ENCODE data around the gene NSL1. TPM values are rescaled to one million over a fixed set of nuclear protein-coding genes. Genes with fewer than 3 reads are reported as not detected.
A peak's percentile ranks its signal among the peaks of the same experiment; 100 is the strongest.
"Not testable (repeated sequence)": the region's sequence is repeated elsewhere in the genome, so short reads cannot be mapped to it uniquely, and the experiment has no call there.

Gene NSL1
- total RNA-seq, 1 experiment from 2014 or later = 45.6 TPM

- POLR2A ChIA-PET = no interaction called here
- peaks cover 9% of the 10 kb centered on the region for H3K4me1 ChIP-seq
- H3K4me3 Mint-ChIP-seq (ENCODE audit: unreplicated experiment) = no peak overlapping the region
- DNase-seq = no peak
- TF ChIP-seq CTCF (IDR thresholded peaks at IDR 0.05; ENCODE audit: insufficient read depth in 1 of 2, low read depth in 1 of 2, low read length in 1 of 2, severe bottlenecking in 1 of 2, unreplicated experiment in 1 of 2) = no peak
- no peaks in the 10 kb centered on the region for H3K27me3 ChIP-seq (replicated peaks; ENCODE audit: control insufficient read depth, insufficient read depth, low read length)
- intact Hi-C loops (cut with micrococcal nuclease; ENCODE audit: unreplicated experiment) = no loop called here
- H3K4me1 Mint-ChIP-seq (ENCODE audit: low read depth, unreplicated experiment) = peaks cover 22% of the 10 kb centered on the region
- no peaks in the 10 kb centered on the region for H3K27me3 Mint-ChIP-seq (ENCODE audit: insufficient read depth, unreplicated experiment)
- CTCF ChIA-PET = no interaction called here
- no peak overlapping the region for H3K4me3 ChIP-seq (ENCODE audit: low read depth, low read length)
- H3K9me3 Mint-ChIP-seq (ENCODE audit: unreplicated experiment) = peaks cover 7% of the 10 kb centered on the region
- peaks cover 21% of the 10 kb centered on the region for H3K36me3 Mint-ChIP-seq (ENCODE audit: insufficient read depth, unreplicated experiment)
- no peaks in the 10 kb centered on the region for H3K9me3 ChIP-seq
- H3K36me3 ChIP-seq (ENCODE audit: control insufficient read depth, insufficient read depth, low read length) = no peaks in the 10 kb centered on the region
- no TSS peak for BruUV-seq (replicated peaks)
- no peak overlapping the region for H3K27ac Mint-ChIP-seq (ENCODE audit: unreplicated experiment)
These were observed 64.0 kb downstream of the NSL1 start for GRCh38 chr1:212727386-212728181.

- Mint-ChIP-seq H3K4me1 (ENCODE audit: low read depth, unreplicated experiment) (peaks cover 28% of the 10 kb centered on the region), H3K36me3 (ENCODE audit: insufficient read depth, unreplicated experiment) (peaks cover 21% of the 10 kb centered on the region)
- H3K4me1 ChIP-seq = peaks cover 24% of the 10 kb centered on the region
- H3K27me3 ChIP-seq (replicated peaks; ENCODE audit: control insufficient read depth, insufficient read depth, low read length); H3K27me3 Mint-ChIP-seq (ENCODE audit: insufficient read depth, unreplicated experiment); H3K9me3 ChIP-seq; POLR2A ChIA-PET; H3K36me3 ChIP-seq (ENCODE audit: control insufficient read depth, insufficient read depth, low read length); DNase-seq; BruUV-seq (replicated peaks); H3K27ac Mint-ChIP-seq (ENCODE audit: unreplicated experiment); H3K4me3 ChIP-seq (ENCODE audit: low read depth, low read length); H3K9me3 Mint-ChIP-seq (ENCODE audit: unreplicated experiment); CTCF ChIA-PET; H3K4me3 Mint-ChIP-seq (ENCODE audit: unreplicated experiment); intact Hi-C loops (cut with micrococcal nuclease; ENCODE audit: unreplicated experiment): not testable (repeated sequence)
These were observed 66.9 kb downstream of the NSL1 start for GRCh38 chr1:212724679-212725078.

- no peak for DNase-seq
- peaks cover 15% of the 10 kb centered on the region for H3K4me1 Mint-ChIP-seq (ENCODE audit: low read depth, unreplicated experiment)
- Histone ChIP-seq H3K27me3 (replicated peaks; ENCODE audit: control insufficient read depth, insufficient read depth, low read length) (no peaks in the 10 kb centered on the region), H3K9me3 (no peaks in the 10 kb centered on the region), H3K36me3 (ENCODE audit: control insufficient read depth, insufficient read depth, low read length) (no peaks in the 10 kb centered on the region), H3K4me3 (ENCODE audit: low read depth, low read length) (no peak overlapping the region), H3K4me1 (peaks cover 15% of the 10 kb centered on the region)
- H3K4me3 Mint-ChIP-seq (ENCODE audit: unreplicated experiment) = no peak overlapping the region
- intact Hi-C loops (cut with micrococcal nuclease; ENCODE audit: unreplicated experiment) = no loop called here
- H3K27me3 Mint-ChIP-seq (ENCODE audit: insufficient read depth, unreplicated experiment) = peaks cover 7% of the 10 kb centered on the region
- H3K27ac Mint-ChIP-seq (ENCODE audit: unreplicated experiment) = peak overlapping the region; percentile 22
- H3K9me3 Mint-ChIP-seq (ENCODE audit: unreplicated experiment) = peaks cover 7% of the 10 kb centered on the region
- peaks cover 16% of the 10 kb centered on the region for H3K36me3 Mint-ChIP-seq (ENCODE audit: insufficient read depth, unreplicated experiment)
- ChIA-PET CTCF (interaction anchor here (0.7 to 1.7 kb wide), 2 partner anchors 28 to 61 kb away, joined by 5 to 8 read pairs; no protein-coding TSS in a partner anchor), POLR2A (no interaction called here)
- TF ChIP-seq CTCF (IDR thresholded peaks at IDR 0.05; ENCODE audit: insufficient read depth in 1 of 2, low read depth in 1 of 2, low read length in 1 of 2, severe bottlenecking in 1 of 2, unreplicated experiment in 1 of 2) = no peak
- BruUV-seq (replicated peaks) = no TSS peak
These were observed 69.2 kb downstream of the NSL1 start for GRCh38 chr1:212722270-212722957.
